H9 (cell line): ENCODE results near the gene TMEM154. TPM values are rescaled to one million over a fixed set of nuclear protein-coding genes. Genes with fewer than 3 reads are reported as not detected.

ENCODE experiments used
- DNase-seq: peaks from one replicate; pipeline ENCODE4 v3.0.0-alpha.2; 2017
- H2AFZ ChIP-seq: one replicate; pipeline ENCODE4 v1.6.1; 2013; ENCODE audit warnings: mild to moderate bottlenecking, low read length, control low read depth, moderate library complexity
- H2AK5ac ChIP-seq: 2 replicates; pipeline ENCODE4 v1.6.1; 2013; ENCODE audit warnings: low read length, control low read depth, mixed read lengths; ENCODE audit not compliant: insufficient read length
- H2BK120ac ChIP-seq: one replicate; pipeline ENCODE4 v1.6.1; 2013; ENCODE audit warnings: low read depth, mild to moderate bottlenecking, low read length, control low read depth, inconsistent platforms; ENCODE audit not compliant: poor library complexity, severe bottlenecking
- H2BK12ac ChIP-seq: 2 replicates; pipeline ENCODE4 v1.6.1; 2013; ENCODE audit warnings: low read length, control low read depth, mixed read lengths, low read depth; ENCODE audit not compliant: insufficient read length
- H2BK15ac ChIP-seq: 2 replicates; pipeline ENCODE4 v1.6.1; 2013; ENCODE audit warnings: low read depth, low read length, control low read depth
- H2BK20ac ChIP-seq: one replicate; pipeline ENCODE4 v1.6.1; 2013; ENCODE audit warnings: low read depth, mild to moderate bottlenecking, low read length, control low read depth, inconsistent platforms; ENCODE audit not compliant: poor library complexity, severe bottlenecking
- H2BK5ac ChIP-seq: 2 replicates; pipeline ENCODE4 v1.6.1; 2013; ENCODE audit warnings: low read length, control low read depth, mixed read lengths; ENCODE audit not compliant: insufficient read length
- H3K14ac ChIP-seq: 2 replicates; pipeline ENCODE4 v1.6.1; 2013; ENCODE audit warnings: low read length, control low read depth; ENCODE audit not compliant: insufficient read depth
- H3K18ac ChIP-seq: 2 replicates; pipeline ENCODE4 v1.6.1; 2013; ENCODE audit warnings: low read depth, mild to moderate bottlenecking, mixed read lengths, low read length, control low read depth; ENCODE audit not compliant: insufficient read length
- H3K23ac ChIP-seq: 2 replicates; pipeline ENCODE4 v1.6.1; 2013; ENCODE audit warnings: low read length, control low read depth, mixed read lengths, low read depth; ENCODE audit not compliant: insufficient read length
- H3K23me2 ChIP-seq: 2 replicates; pipeline ENCODE4 v1.6.1; 2013; ENCODE audit warnings: low read depth, mild to moderate bottlenecking, mixed read lengths, low read length, control low read depth; ENCODE audit not compliant: insufficient read length, poor library complexity, severe bottlenecking
- H3K27ac ChIP-seq: 2 replicates; pipeline ENCODE4 v1.5.1; 2013; ENCODE audit warnings: low read length, control low read depth, mixed read lengths, low read depth; ENCODE audit not compliant: insufficient read length
- H3K27me3 ChIP-seq: 2 replicates; pipeline ENCODE4 v1.6.1; 2013; ENCODE audit warnings: low read length, control low read depth, inconsistent platforms; ENCODE audit not compliant: insufficient read depth
- H3K4ac ChIP-seq: 2 replicates; pipeline ENCODE4 v1.6.1; 2013; ENCODE audit warnings: low read depth, mild to moderate bottlenecking, control low read depth, inconsistent platforms, low read length, moderate library complexity
- H3K4me1 ChIP-seq: 2 replicates; pipeline ENCODE4 v1.6.1; 2013; ENCODE audit warnings: low read length, control low read depth, inconsistent platforms; ENCODE audit not compliant: insufficient read depth
- H3K4me2 ChIP-seq: 2 replicates; pipeline ENCODE4 v1.6.1; 2013; ENCODE audit warnings: low read length, control low read depth, mixed read lengths; ENCODE audit not compliant: insufficient read length, insufficient read depth
- H3K56ac ChIP-seq: 2 replicates; pipeline ENCODE4 v1.6.1; 2013; ENCODE audit warnings: low read depth, mild to moderate bottlenecking, mixed read lengths, low read length, control low read depth; ENCODE audit not compliant: insufficient read length
- H3K79me1 ChIP-seq: 2 replicates; pipeline ENCODE4 v1.6.1; 2013; ENCODE audit warnings: low read depth, mild to moderate bottlenecking, moderate library complexity, low read length, control low read depth, inconsistent platforms; ENCODE audit not compliant: insufficient read depth, poor library complexity, severe bottlenecking
- H3K79me2 ChIP-seq: 2 replicates; pipeline ENCODE4 v1.6.1; 2013; ENCODE audit warnings: low read length, control low read depth, inconsistent platforms; ENCODE audit not compliant: insufficient read depth
- H3K9ac ChIP-seq: 2 replicates; pipeline ENCODE4 v1.6.1; 2013; ENCODE audit warnings: low read length, control low read depth, mixed read lengths; ENCODE audit not compliant: insufficient read length; ENCODE audit errors: extremely low read depth
- H3K9me3 ChIP-seq: one replicate; pipeline ENCODE4 v1.6.1; 2013; ENCODE audit warnings: low read depth, low read length, inconsistent platforms; ENCODE audit not compliant: control insufficient read depth
- H3T11ph ChIP-seq: one replicate; pipeline ENCODE4 v1.6.1; 2013; ENCODE audit warnings: mild to moderate bottlenecking, low read length, control low read depth, inconsistent platforms
- H4K20me1 ChIP-seq: one replicate; pipeline ENCODE4 v1.6.1; 2013; ENCODE audit not compliant: control insufficient read depth, insufficient read length, insufficient read depth
- H4K5ac ChIP-seq: 2 replicates; pipeline ENCODE4 v1.6.1; 2013; ENCODE audit warnings: low read depth, mild to moderate bottlenecking, mixed read lengths, low read length, control low read depth; ENCODE audit not compliant: insufficient read length
- H4K8ac ChIP-seq: replicated peaks from 2 replicates; pipeline ENCODE4 v1.6.1; 2013; ENCODE audit warnings: low read length, control low read depth, mixed read lengths, low read depth; ENCODE audit not compliant: insufficient read length
- H4K91ac ChIP-seq: 2 replicates; pipeline ENCODE4 v1.6.1; 2013; ENCODE audit warnings: low read depth, mild to moderate bottlenecking, moderate library complexity, mixed read lengths, low read length, control low read depth; ENCODE audit not compliant: insufficient read length
- H3K27ac Mint-ChIP-seq, 3 experiments: 2 replicates in 2 of 3; 3 replicates in 1 of 3; pipeline ENCODE4 v1.8.0; 2020 to 2021; ENCODE audit warnings: mixed read lengths in 3 of 3, mild to moderate bottlenecking in 1 of 3, moderate library complexity in 1 of 3
- H3K27me3 Mint-ChIP-seq: 2 replicates; pipeline ENCODE4 v1.8.0; 2021; ENCODE audit warnings: low read depth, mild to moderate bottlenecking, moderate library complexity, mixed read lengths
- H3K36me3 Mint-ChIP-seq, 3 experiments: 2 replicates in 2 of 3; 3 replicates in 1 of 3; pipeline ENCODE4 v1.8.0; 2020 to 2021; ENCODE audit warnings: low read depth in 3 of 3, mixed read lengths in 3 of 3; ENCODE audit not compliant: insufficient read depth in 1 of 3
- H3K4me1 Mint-ChIP-seq, 2 experiments: 2 replicates each; pipeline ENCODE4 v1.8.0; 2020; ENCODE audit warnings: mixed read lengths in 2 of 2
- H3K4me3 Mint-ChIP-seq, 2 experiments: 2 replicates in 1 of 2; 3 replicates in 1 of 2; pipeline ENCODE4 v1.8.0; 2020 to 2021; ENCODE audit warnings: mild to moderate bottlenecking in 2 of 2, mixed read lengths in 2 of 2, moderate library complexity in 1 of 2
- H3K9me3 Mint-ChIP-seq, 2 experiments: 2 replicates in 1 of 2; 3 replicates in 1 of 2; pipeline ENCODE4 v1.8.0; 2020; ENCODE audit warnings: mild to moderate bottlenecking in 2 of 2, mixed read lengths in 2 of 2, moderate library complexity in 1 of 2
- WGBS: extraction: QIAGEN DNeasy Blood & Tissue Kit; methylation state at CpG from one replicate; pipeline ENCODE4 v1.1.7; 2013; ENCODE audit warnings: missing lambda C conversion rate, low lambda C conversion rate, mixed read lengths; ENCODE audit not compliant: insufficient read length; ENCODE audit errors: extremely low coverage; 5-methylcytosine and 5-hydroxymethylcytosine counted together
- total RNA-seq: library from RNA; stranded (reverse); gene quantifications from 2 replicates; pipeline ENCODE4 v1.2.1, GENCODE V29; 2021
- TF ChIP-seq, protein P1 (sequence below): fragments of 200-600 bp; sonication (generic); conservative IDR thresholded peaks from 3 replicates; pipeline ENCODE4 v1.8.0; 2021; ENCODE audit warnings: antibody characterized with exemption, mild to moderate bottlenecking

Gene TMEM154
- total RNA-seq, 1 experiment from 2014 or later, result 1.7 TPM

DNA sequence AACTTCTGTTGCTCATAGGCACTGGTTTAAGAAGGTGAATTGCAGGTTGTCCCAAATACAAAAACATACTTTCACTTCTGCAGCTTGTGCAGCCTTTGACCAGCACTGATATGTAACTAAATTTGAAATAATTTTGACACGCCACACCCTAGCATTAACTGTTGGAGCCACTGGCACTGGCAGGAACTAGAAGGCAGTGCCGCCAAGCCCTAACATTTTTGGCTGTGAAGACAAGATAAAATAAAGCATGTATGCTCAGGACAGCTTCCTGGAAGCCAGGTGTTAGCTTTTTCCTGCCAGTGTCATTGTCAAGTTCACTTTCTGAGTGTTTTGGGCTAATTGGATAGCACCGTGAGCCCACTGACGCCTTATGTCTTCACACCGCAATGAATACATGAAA, 78.6 kb downstream of the TMEM154 start:
- Histone ChIP-seq H3K79me1 (no peaks in the 10 kb centered on the region), H3K14ac (no peak overlapping the region), H2AK5ac (no peak overlapping the region), H2AFZ (no peak overlapping the region), H3K4ac (no peak overlapping the region), H3K27me3 (no peaks in the 10 kb centered on the region), H3K4me2 (no peak overlapping the region), H4K20me1 (no peaks in the 10 kb centered on the region), H3K23me2 (no peaks in the 10 kb centered on the region), H3K56ac (no peak overlapping the region), H2BK20ac (no peak overlapping the region), H3K4me1 (no peaks in the 10 kb centered on the region; the same call in 1 of the 2 replicates), H3K79me2 (no peaks in the 10 kb centered on the region), H3K27ac (no peak overlapping the region), H3K18ac (no peak overlapping the region), H3T11ph (no peak overlapping the region), H4K91ac (no peak overlapping the region), H3K9ac (no peak overlapping the region), H2BK15ac (no peak overlapping the region), H2BK120ac (no peak overlapping the region), H3K9me3 (no peaks in the 10 kb centered on the region), H4K8ac (no peak overlapping the region), H4K5ac (no peak overlapping the region), H2BK12ac (no peak overlapping the region), H3K23ac (no peak overlapping the region), H2BK5ac (no peak overlapping the region)
- Mint-ChIP-seq H3K4me1 (peaks cover 15 to 17% of the 10 kb centered on the region in 2 experiments), H3K4me3 (no peak overlapping the region), H3K27me3 (no peaks in the 10 kb centered on the region), H3K9me3 (peaks cover 6 to 13% of the 10 kb centered on the region in 2 experiments; a peak in 4 of 5 replicates), H3K27ac (no peak overlapping the region), H3K36me3 (peaks cover 0 to 14% (median 2%) of the 10 kb centered on the region in 3 experiments; a peak in 3 of 7 replicates)
- TF ChIP-seq, protein P1, sequence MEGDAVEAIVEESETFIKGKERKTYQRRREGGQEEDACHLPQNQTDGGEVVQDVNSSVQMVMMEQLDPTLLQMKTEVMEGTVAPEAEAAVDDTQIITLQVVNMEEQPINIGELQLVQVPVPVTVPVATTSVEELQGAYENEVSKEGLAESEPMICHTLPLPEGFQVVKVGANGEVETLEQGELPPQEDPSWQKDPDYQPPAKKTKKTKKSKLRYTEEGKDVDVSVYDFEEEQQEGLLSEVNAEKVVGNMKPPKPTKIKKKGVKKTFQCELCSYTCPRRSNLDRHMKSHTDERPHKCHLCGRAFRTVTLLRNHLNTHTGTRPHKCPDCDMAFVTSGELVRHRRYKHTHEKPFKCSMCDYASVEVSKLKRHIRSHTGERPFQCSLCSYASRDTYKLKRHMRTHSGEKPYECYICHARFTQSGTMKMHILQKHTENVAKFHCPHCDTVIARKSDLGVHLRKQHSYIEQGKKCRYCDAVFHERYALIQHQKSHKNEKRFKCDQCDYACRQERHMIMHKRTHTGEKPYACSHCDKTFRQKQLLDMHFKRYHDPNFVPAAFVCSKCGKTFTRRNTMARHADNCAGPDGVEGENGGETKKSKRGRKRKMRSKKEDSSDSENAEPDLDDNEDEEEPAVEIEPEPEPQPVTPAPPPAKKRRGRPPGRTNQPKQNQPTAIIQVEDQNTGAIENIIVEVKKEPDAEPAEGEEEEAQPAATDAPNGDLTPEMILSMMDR, result no peak
- DNase-seq, result no peak
- no CpG with 5 or more reads among the region's 5 CpGs for WGBS
